T-helper 2 cell (primary cell): ENCODE data around the gene SAMD4A.

Experiments used
- DNase-seq, 5 experiments: peaks; one replicate each; pipeline versions ENCODE4 v3.0.0 to v3.0.0-alpha.2; 2012 to 2022

The SAMD4A gene

GRCh38 chr14:54565785-54566409, 1.0 kb upstream of the SAMD4A start:
- DNase-seq, result peak; percentile 54 to 90 (median 65)

GRCh38 chr14:54567224-54567638, 303 bp downstream of the SAMD4A start:
- no peak for DNase-seq

- peak in 3 of 5 experiments; percentile 17 to 79 (median 31) for DNase-seq
Observed at GRCh38 chr14:54567639-54568561, 972 bp downstream of the SAMD4A start.

- DNase-seq, result no peak
Observed at GRCh38 chr14:54568821-54569595, 2.1 kb downstream of the SAMD4A start.

GRCh38 chr14:54570047-54570446, 3.1 kb downstream of the SAMD4A start:
- no peak for DNase-seq

GRCh38 chr14:54570631-54571415, 3.9 kb downstream of the SAMD4A start:
- DNase-seq, result peak in 1 of 5 experiments; percentile 56

GRCh38 chr14:54572316-54572715, 5.4 kb downstream of the SAMD4A start:
- DNase-seq, result peak in 1 of 5 experiments; percentile 57

GRCh38 chr14:54574528-54574927, 7.6 kb downstream of the SAMD4A start:
- no peak for DNase-seq

- peak in 1 of 5 experiments; percentile 62 for DNase-seq
Observed at GRCh38 chr14:54577494-54577893, 10.6 kb downstream of the SAMD4A start.

- DNase-seq, result no peak
Observed at GRCh38 chr14:54577977-54578376, 11.0 kb downstream of the SAMD4A start.

GRCh38 chr14:54579621-54580020, 12.7 kb downstream of the SAMD4A start:
- no peak for DNase-seq

GRCh38 chr14:54580933-54581332, 14.0 kb downstream of the SAMD4A start:
- no peak for DNase-seq

- DNase-seq, result no peak
Observed at GRCh38 chr14:54582334-54582733, 15.4 kb downstream of the SAMD4A start.

GRCh38 chr14:54584097-54584496, 17.2 kb downstream of the SAMD4A start:
- no peak for DNase-seq

- DNase-seq, result no peak
Observed at GRCh38 chr14:54585214-54585613, 18.3 kb downstream of the SAMD4A start.

GRCh38 chr14:54589076-54589475, 22.1 kb downstream of the SAMD4A start:
- no peak for DNase-seq

GRCh38 chr14:54589843-54590242, 22.9 kb downstream of the SAMD4A start:
- DNase-seq, result no peak

GRCh38 chr14:54590481-54590880, 23.6 kb downstream of the SAMD4A start:
- no peak for DNase-seq

GRCh38 chr14:54591461-54591860, 24.5 kb downstream of the SAMD4A start:
- no peak for DNase-seq

- no peak for DNase-seq
Observed at GRCh38 chr14:54591866-54592265, 24.9 kb downstream of the SAMD4A start.

- peak in 1 of 5 experiments; percentile 27 for DNase-seq
Observed at GRCh38 chr14:54593860-54594259, 26.9 kb downstream of the SAMD4A start.

GRCh38 chr14:54594537-54594936, 27.6 kb downstream of the SAMD4A start:
- DNase-seq, result no peak
